ENCODE results near the gene SPOCK1. TPM values are rescaled to one million over a fixed set of nuclear protein-coding genes. Genes with fewer than 3 reads are reported as not detected.

The SPOCK1 gene
- total RNA-seq, 4 donors from 2014 or later, result 46.5 to 52.7 (median 51.4) TPM

DNA sequence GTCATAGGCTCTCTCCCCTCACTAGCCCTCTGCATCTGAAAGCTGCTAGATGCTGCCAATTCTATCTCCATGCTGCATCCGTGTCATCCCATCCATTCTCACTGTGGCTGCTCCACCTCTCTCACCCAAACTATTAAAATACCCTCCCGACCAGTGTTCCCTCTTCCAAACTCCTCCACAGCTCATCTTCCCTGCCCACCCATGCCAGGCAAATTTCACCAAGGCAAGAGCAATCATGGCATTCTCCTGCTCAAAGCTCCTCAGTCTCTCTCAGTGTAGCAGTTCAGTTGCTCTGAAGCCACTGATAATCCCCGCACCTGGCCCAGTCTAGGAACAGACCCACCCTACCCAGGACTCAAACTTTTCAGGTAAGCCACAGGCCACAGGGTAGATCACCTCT lies 48.4 kb downstream of the SPOCK1 start:
- Histone ChIP-seq H3K4me3 (no peak overlapping the region), H3K27me3 (peaks cover 5% of the 10 kb centered on the region), H3K9me3 (no peaks in the 10 kb centered on the region), H3K36me3 (no peaks in the 10 kb centered on the region), H3K27ac (no peak overlapping the region), H3K4me1 (no peaks in the 10 kb centered on the region)
- WGBS, 2 donors (ENCODE audit: low coverage in 1 of 2), result 56 to 60% methylated on average over 2 of the region's 3 CpGs
- TF ChIP-seq EP300 (IDR thresholded peaks at IDR 0.05) (no peak), POLR2A (IDR thresholded peaks at IDR 0.05) (no peak), CTCF (IDR thresholded peaks at IDR 0.05) (no peak), POLR2AphosphoS5 (IDR thresholded peaks at IDR 0.05) (no peak)
- ATAC-seq, result no peak

DNA sequence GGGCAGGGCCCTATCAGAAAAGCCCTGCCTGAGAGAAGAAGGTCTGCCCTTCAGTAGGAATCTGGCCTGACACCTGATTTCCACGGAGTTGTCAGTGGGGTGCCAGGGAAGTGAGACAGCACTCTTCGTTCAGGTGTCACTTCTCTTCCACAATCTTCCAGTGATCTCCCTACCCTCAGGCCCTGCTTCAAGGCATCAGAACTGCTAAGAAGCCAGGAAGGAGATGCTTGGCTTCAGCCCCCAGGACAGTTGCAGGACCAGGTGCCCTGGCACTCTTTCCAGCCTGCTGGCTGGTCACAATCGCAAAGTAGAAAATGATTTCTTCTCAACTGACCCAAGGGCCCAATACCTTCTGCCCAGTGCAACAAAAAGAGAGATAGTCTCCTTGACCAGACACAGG lies 50.3 kb downstream of the SPOCK1 start:
- ATAC-seq, result no peak
- Histone ChIP-seq H3K27me3 (peaks cover 6% of the 10 kb centered on the region), H3K36me3 (no peaks in the 10 kb centered on the region), H3K4me1 (no peaks in the 10 kb centered on the region), H3K27ac (no peak overlapping the region), H3K9me3 (no peaks in the 10 kb centered on the region), H3K4me3 (no peak overlapping the region)
- TF ChIP-seq CTCF (IDR thresholded peaks at IDR 0.05) (no peak), EP300 (IDR thresholded peaks at IDR 0.05) (no peak), POLR2A (IDR thresholded peaks at IDR 0.05) (no peak), POLR2AphosphoS5 (IDR thresholded peaks at IDR 0.05) (no peak)
- 25 to 50% methylated on average over 2 of the region's 3 CpGs for WGBS, 2 donors (ENCODE audit: low coverage in 1 of 2)

DNA sequence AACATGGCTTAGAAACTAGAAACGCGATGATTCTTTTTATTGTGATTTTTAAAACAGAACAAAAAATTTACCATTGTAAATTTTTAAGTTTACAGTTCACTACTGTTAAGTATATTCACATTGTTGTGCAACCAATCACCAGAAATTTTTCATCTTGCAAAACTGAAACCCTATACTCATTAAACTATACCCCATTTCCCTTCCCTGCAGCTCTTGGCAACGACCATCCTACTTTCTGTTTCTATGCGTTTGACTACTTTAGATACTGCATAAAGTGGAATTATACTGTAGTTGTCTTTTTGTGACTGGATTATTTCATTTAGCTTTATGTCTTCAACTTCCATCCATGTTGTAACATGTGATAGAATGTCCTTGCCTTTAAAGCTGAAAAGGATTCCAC lies 52.5 kb downstream of the SPOCK1 start:
- peaks cover 6% of the 10 kb centered on the region for H3K27me3 ChIP-seq
- H3K4me3 ChIP-seq, result no peak overlapping the region
- no peaks in the 10 kb centered on the region for H3K36me3 ChIP-seq
- TF ChIP-seq POLR2AphosphoS5 (IDR thresholded peaks at IDR 0.05) (no peak), EP300 (IDR thresholded peaks at IDR 0.05) (no peak), POLR2A (IDR thresholded peaks at IDR 0.05) (no peak), CTCF (IDR thresholded peaks at IDR 0.05) (no peak)
- WGBS, 2 donors (ENCODE audit: low coverage in 1 of 2), result 72 to 75% methylated on average over 4 of the region's 4 CpGs
- no peak overlapping the region for H3K27ac ChIP-seq
- H3K4me1 ChIP-seq, result no peaks in the 10 kb centered on the region
- ATAC-seq, result no peak
- no peaks in the 10 kb centered on the region for H3K9me3 ChIP-seq

DNA sequence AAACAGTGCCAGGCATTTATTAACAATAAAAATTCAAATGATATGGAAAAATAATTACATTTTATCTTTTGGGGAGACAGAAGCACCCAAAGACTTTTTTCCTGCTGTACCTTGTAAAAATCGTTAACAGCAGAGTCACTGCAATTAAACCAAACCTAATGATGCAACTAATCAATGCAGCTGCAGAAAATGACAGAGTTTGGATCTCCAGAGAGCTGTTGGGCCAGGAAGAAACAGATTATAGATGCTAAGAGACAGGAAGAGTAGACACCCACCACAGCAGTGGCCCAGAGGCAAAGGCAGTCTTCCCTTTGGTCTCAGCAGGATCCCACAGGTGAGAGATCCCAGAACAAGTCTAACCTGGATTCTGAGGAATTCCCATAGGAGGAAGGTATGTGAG lies 53.0 kb downstream of the SPOCK1 start:
- Histone ChIP-seq H3K4me3 (no peak overlapping the region), H3K9me3 (no peaks in the 10 kb centered on the region), H3K27me3 (peaks cover 6% of the 10 kb centered on the region), H3K36me3 (no peaks in the 10 kb centered on the region), H3K4me1 (no peaks in the 10 kb centered on the region), H3K27ac (no peak overlapping the region)
- 69 to 80% methylated on average over 1 of the region's 1 CpG for WGBS, 2 donors (ENCODE audit: low coverage in 1 of 2)
- no peak for TF ChIP-seq EP300 (IDR thresholded peaks at IDR 0.05)
- TF ChIP-seq POLR2AphosphoS5 (IDR thresholded peaks at IDR 0.05), result no peak
- TF ChIP-seq POLR2A (IDR thresholded peaks at IDR 0.05), result no peak
- TF ChIP-seq CTCF (IDR thresholded peaks at IDR 0.05), result no peak
- no peak for ATAC-seq

DNA sequence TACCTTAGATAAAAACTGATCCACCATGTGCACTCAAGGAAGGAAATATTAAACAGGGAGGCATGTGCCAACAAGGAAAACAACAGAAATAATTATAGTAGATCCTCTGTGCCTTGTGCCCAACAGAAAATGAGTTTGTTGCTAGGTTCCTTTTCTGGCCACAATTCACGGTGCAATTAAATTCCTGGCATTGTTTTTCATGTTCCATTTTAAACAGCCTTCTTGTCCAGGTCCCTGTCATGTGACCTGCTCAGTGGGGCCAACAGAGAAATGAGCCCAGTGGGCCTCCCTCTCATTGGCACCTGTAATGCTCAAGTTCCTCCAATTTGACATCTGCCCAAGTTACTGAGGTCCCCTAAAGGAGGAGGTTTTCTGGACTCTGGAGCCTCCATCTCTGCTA lies 56.5 kb downstream of the SPOCK1 start:
- Histone ChIP-seq H3K27ac (no peak overlapping the region), H3K9me3 (no peaks in the 10 kb centered on the region), H3K27me3 (peaks cover 6% of the 10 kb centered on the region), H3K4me3 (no peak overlapping the region), H3K36me3 (no peaks in the 10 kb centered on the region), H3K4me1 (no peaks in the 10 kb centered on the region)
- TF ChIP-seq CTCF (IDR thresholded peaks at IDR 0.05), result no peak
- ATAC-seq, result no peak
- 8 to 29% methylated on average over 1 of the region's 1 CpG for WGBS, 2 donors (ENCODE audit: low coverage in 1 of 2)
